IPS-18c (cell line): Measurements from ENCODE around the gene USP31.
A peak's percentile ranks its signal among the peaks of the same experiment; 100 is the strongest.

Experiments used
- H3K4me3 ChIP-seq: 2 replicates; pipeline ENCODE4 v1.7.0; 2013; ENCODE audit warnings: low read depth, mild to moderate bottlenecking, low read length, moderate library complexity; ENCODE audit not compliant: insufficient read depth
- H3K9me3 ChIP-seq: one replicate; pipeline ENCODE4 v1.6.1; 2013; ENCODE audit warnings: mild to moderate bottlenecking, low read length, moderate library complexity; ENCODE audit not compliant: control insufficient read depth, insufficient read depth

USP31 gene

DNA sequence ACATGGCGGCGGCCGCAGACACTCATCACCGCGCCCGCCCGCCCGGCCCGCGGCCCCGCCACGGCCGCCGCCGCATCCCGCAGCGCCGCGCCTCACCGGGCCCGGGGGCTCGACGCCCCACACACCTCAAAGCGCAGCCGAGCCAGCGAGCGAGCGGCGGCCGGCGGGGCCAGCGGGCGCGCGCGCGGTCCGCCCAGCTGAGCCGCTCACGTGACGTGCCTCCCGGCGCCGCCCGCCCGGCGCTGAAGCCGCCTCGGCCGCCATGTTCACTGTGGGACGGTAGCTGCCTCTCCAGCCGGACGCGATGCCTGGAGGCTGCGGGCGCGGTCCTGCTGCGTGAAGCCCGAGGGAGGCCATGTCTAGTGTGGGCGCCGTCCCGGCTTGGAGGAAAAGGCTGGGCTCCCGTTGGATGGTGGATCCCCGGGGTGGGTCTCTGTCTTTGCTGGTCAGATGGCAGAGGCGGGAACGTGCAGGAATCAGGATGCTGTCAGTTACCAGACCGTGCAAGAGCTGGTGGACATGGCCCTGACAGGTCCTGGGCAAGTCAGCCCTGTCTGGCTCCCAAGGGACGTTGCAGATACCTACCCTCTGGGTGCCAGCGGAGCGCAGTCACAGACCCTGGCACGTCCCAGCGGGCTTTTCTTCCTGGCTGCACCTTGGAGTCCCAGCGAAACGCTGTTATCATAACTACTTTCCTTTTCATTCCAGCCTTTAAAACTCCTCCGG is at the start of gene USP31:
TSS of gene USP31 (minus strand) at position 186 of the 726 bp plus-strand sequence. CDS start at position 4, 182 bp downstream.
- Histone ChIP-seq H3K4me3 (peak within 1 kb of the TSS; percentile 70), H3K9me3 (no peaks in the 10 kb centered on the region)

GRCh38 chr16:23196539-23196938 is 47.3 kb upstream of the USP31 start:
- peak overlapping the region; percentile 6; the same call in 1 of the 2 replicates for H3K4me3 ChIP-seq
- no peaks in the 10 kb centered on the region for H3K9me3 ChIP-seq

- no peaks in the 10 kb centered on the region for H3K9me3 ChIP-seq
These were observed 46.2 kb upstream of the USP31 start for GRCh38 chr16:23195366-23195978.

GRCh38 chr16:23194497-23195221 is 45.4 kb upstream of the USP31 start:
- Histone ChIP-seq H3K9me3 (no peaks in the 10 kb centered on the region), H3K4me3 (no peak overlapping the region)

More at GRCh38 chr16:23195366-23195978, 46.2 kb upstream of the USP31 start:
- no peak overlapping the region for H3K4me3 ChIP-seq

- Histone ChIP-seq H3K4me3 (no peak overlapping the region), H3K9me3 (no peaks in the 10 kb centered on the region)
These were observed 39.7 kb upstream of the USP31 start for GRCh38 chr16:23188911-23189310.

- no peaks in the 10 kb centered on the region for H3K9me3 ChIP-seq
- no peak overlapping the region for H3K4me3 ChIP-seq
These were observed 38.1 kb upstream of the USP31 start for GRCh38 chr16:23187341-23187740.

- Histone ChIP-seq H3K4me3 (no peak overlapping the region), H3K9me3 (no peaks in the 10 kb centered on the region)
These were observed 36.9 kb upstream of the USP31 start for GRCh38 chr16:23186171-23186570.

GRCh38 chr16:23185656-23186055 is 36.4 kb upstream of the USP31 start:
- no peak overlapping the region for H3K4me3 ChIP-seq
- H3K9me3 ChIP-seq, result no peaks in the 10 kb centered on the region

- Histone ChIP-seq H3K9me3 (no peaks in the 10 kb centered on the region), H3K4me3 (peak overlapping the region; percentile 72; the same call in 1 of the 2 replicates)
These were observed 34.3 kb upstream of the USP31 start for GRCh38 chr16:23183543-23183862.

- Histone ChIP-seq H3K9me3 (no peaks in the 10 kb centered on the region), H3K4me3 (peak within 1 kb of the TSS; percentile 72)
These were observed 33.7 kb upstream of the USP31 start, which contains the start of gene SCNN1G for GRCh38 chr16:23182679-23183542. TSS of gene SCNN1G (plus strand) at chr16:23182745. CDS start at chr16:23186272, 3,527 bp downstream.

GRCh38 chr16:23182206-23182678 is 33.0 kb upstream of the USP31 start:
- Histone ChIP-seq H3K9me3 (no peaks in the 10 kb centered on the region), H3K4me3 (peak overlapping the region; percentile 43; the same call in 1 of the 2 replicates)

DNA sequence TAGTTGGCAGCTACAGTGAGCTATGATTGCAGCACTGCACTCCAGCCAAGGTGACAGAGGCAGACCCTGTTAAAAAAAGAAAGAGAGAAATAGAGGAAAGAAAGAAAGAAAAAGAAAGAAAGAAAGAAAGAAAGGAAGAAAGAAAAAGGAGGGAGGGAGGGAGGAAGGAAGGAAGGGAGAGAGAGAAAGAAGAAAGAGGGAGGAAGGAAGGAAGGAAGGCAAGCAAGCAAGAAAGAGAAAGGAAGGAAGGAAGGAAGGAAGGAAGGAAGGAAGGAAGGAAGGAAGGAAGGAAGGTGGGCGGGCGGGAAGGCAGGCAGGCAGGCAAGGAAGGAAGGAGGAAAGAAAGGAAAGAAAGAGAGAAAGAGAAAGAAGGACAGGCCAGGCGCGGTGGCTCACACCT is 32.3 kb upstream of the USP31 start:
- Histone ChIP-seq H3K9me3 (no peaks in the 10 kb centered on the region), H3K4me3 (no peak overlapping the region)

GRCh38 chr16:23175651-23176050 is 26.4 kb upstream of the USP31 start:
- no peak overlapping the region for H3K4me3 ChIP-seq
- no peaks in the 10 kb centered on the region for H3K9me3 ChIP-seq

DNA sequence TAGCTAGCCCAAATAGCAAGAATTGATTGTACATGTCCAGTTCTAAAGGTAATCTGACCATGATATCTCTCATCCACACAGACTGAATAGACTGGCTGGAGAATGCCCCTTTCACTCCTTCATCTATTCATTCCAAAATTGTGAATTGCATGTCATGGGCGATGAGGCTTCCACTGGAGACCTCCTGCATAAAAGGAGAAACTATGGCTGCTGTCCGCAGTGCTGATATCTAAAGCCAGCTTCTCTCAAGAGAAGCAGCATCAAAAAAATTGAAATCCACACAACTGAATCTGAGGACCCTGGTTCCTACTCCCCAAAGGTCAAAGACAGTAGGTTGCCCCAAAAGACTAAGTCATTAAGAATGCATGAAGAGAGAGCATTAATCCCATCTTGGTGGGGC is 25.4 kb upstream of the USP31 start:
- H3K4me3 ChIP-seq, result no peak overlapping the region
- H3K9me3 ChIP-seq, result no peaks in the 10 kb centered on the region

GRCh38 chr16:23172994-23173393 is 23.7 kb upstream of the USP31 start:
- Histone ChIP-seq H3K9me3 (no peaks in the 10 kb centered on the region), H3K4me3 (no peak overlapping the region)

GRCh38 chr16:23172583-23172982 is 23.3 kb upstream of the USP31 start:
- Histone ChIP-seq H3K9me3 (no peaks in the 10 kb centered on the region), H3K4me3 (no peak overlapping the region)

DNA sequence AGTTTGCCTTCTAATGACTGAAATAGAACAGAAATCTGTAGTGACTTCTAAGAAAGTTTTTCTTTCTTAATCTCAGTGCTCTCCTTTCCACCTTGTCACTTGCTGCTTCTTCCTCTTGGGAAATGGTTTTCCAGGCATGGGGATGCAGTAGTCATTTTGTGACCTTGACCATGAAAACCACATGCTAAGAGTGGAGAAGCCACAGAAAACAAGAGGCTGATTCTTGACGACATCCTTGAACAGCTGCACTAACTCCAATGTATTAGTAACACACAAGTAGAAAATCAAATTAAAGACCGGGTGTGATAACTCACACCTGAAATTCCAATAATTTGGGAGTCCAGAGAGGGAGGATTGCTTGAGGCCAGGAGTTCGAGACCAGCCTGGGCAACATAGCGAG is 15.5 kb upstream of the USP31 start:
- H3K9me3 ChIP-seq, result no peaks in the 10 kb centered on the region
- H3K4me3 ChIP-seq, result no peak overlapping the region
